Thymus (tissue), 11 donors: ENCODE measurements around the gene RASSF5. TPM values are rescaled to one million over a fixed set of nuclear protein-coding genes. Genes with fewer than 3 reads are reported as not detected.
A peak's percentile ranks its signal among the peaks of the same experiment; 100 is the strongest.
"Not testable (repeated sequence)": the region's sequence is repeated elsewhere in the genome, so short reads cannot be mapped to it uniquely, and the experiment has no call there.

Experiments
- DNase-seq, 9 donors: peaks; one replicate each; pipeline ENCODE4 v3.0.0-alpha.2; 2013; ENCODE audit warnings: low spot score in 9 of 9, low read depth in 6 of 9, missing footprints in 1 of 9
- H3K27ac ChIP-seq, 2 donors: one replicate each; pipeline ENCODE4 v1.5.1; 2013; ENCODE audit warnings: control low read depth in 1 of 2, low read depth in 1 of 2, low read length in 1 of 2, mild to moderate bottlenecking in 1 of 2, moderate library complexity in 1 of 2
- H3K27me3 ChIP-seq, 2 donors: one replicate each; pipeline ENCODE4 v1.5.1; 2013; ENCODE audit warnings: low read length in 1 of 2; ENCODE audit not compliant: control insufficient read depth in 2 of 2, insufficient read depth in 1 of 2
- H3K36me3 ChIP-seq, 2 donors: one replicate each; pipeline ENCODE4 v1.5.1; 2013; ENCODE audit warnings: low read length in 1 of 2, mild to moderate bottlenecking in 1 of 2, moderate library complexity in 1 of 2; ENCODE audit not compliant: control insufficient read depth in 2 of 2, insufficient read depth in 2 of 2
- H3K4me1 ChIP-seq, 2 donors: one replicate each; pipeline ENCODE4 v1.5.1; 2013; ENCODE audit warnings: low read length in 2 of 2; ENCODE audit not compliant: control insufficient read depth in 2 of 2, insufficient read depth in 2 of 2
- H3K4me3 ChIP-seq, 2 donors: one replicate each; pipeline ENCODE4 v1.5.1; 2013; ENCODE audit warnings: low read length in 2 of 2, control low read depth in 1 of 2, mild to moderate bottlenecking in 1 of 2
- H3K9me3 ChIP-seq, 2 donors: one replicate each; pipeline ENCODE4 v1.5.1; 2013; ENCODE audit warnings: low read length in 1 of 2, mild to moderate bottlenecking in 1 of 2; ENCODE audit not compliant: control insufficient read depth in 2 of 2, insufficient read depth in 1 of 2
- WGBS: extraction: QIAGEN DNeasy Blood & Tissue Kit; methylation state at CpG from one replicate; pipeline ENCODE4 v1.1.7; 2013; 5-methylcytosine and 5-hydroxymethylcytosine counted together
- polyA plus RNA-seq: library from polyadenylated mRNA; stranded (reverse); fragments of 200-250 nt; gene quantifications from one replicate; pipeline ENCODE4 v1.2.3, GENCODE V29; 2013
- total RNA-seq: library from RNA; stranded (reverse); fragments of 120-200 nt; gene quantifications from one replicate; pipeline ENCODE4 v1.2.4, GENCODE V29; 2013
- donor health status: healthy.

The RASSF5 gene
- total and polyA plus RNA-seq, 2 donors, result 54.3 to 73.4 TPM

DNA sequence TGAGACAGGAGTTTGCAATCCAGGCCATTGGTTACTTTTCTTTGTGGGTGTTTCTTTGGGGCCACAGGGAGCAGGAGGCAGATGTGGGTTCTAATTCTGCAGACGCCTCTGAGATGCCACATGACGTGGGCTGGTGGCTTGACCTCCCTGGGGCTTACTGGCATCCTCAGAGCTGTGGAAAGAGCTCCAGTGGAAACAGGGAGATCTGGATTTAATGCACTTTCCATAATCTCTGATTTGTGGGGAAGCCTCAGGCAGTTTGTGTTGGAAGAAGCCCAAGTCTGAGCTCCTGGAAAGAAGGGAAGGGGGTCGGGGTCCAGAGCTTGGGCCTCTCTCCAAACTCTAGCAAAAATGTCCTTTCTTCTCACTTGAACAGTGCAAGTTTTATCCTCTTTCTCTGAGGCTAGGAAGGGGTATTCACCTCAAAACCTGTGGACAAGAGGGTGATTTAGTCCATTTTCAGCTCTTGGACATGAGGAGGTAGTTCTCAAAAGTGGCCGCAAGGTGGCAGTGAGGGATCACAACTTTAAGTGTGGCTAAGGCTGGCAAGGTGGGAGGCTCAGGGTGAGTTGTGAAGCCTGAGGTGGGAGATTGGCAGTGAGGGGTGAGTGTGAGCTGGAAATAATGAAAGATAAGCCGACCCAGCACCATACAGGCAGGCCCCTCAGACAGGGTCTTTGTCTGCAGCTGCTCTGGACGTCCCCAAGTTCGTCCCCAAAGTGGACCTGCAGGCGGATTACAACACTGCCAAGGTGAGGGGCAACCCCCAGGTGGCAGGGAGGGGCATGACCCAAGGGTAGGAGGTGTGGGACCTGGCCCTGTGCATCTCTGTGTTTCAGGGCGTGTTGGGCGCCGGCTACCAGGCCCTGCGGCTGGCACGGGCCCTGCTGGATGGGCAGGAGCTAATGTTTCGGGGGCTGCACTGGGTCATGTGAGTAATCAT lies 27.9 kb upstream of the RASSF5 start:
- Histone ChIP-seq H3K4me3 (no peak overlapping the region), H3K27me3 (no peaks in the 10 kb centered on the region), H3K27ac (no peak overlapping the region), H3K36me3 (peaks cover 73 to 95% of the 10 kb centered on the region in 2 donors), H3K9me3 (no peaks in the 10 kb centered on the region), H3K4me1 (peaks cover 0 to 10% of the 10 kb centered on the region in 2 donors)
- 87% methylated on average over 14 of the region's 14 CpGs for WGBS
- peak in 6 of 9 donors; percentile 57 to 83 (median 68) for DNase-seq

DNA sequence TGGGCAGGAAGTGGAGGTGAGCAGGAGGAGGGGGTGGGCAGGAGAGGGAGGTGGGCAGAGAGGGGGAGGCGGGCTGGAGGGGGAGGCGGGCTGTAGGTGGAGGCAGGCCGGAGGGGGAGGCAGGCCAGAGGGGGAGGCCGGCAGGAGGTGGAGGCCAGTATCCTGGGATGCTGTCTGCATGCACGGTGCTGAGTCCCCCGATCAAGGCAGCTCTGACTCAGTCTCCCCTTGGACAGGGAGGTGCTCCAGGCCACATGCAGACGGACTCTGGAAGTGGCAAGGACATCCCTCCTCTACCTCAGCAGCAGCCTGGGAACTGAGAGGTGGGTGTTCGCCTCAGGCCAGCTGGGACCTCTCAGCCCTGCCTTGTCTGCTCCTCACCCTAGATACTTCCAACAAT lies 27.1 kb upstream of the RASSF5 start:
- Histone ChIP-seq H3K9me3 (no peaks in the 10 kb centered on the region), H3K36me3 (peaks cover 74 to 94% of the 10 kb centered on the region in 2 donors), H3K4me3 (no peak overlapping the region), H3K27me3 (no peaks in the 10 kb centered on the region), H3K27ac (no peak overlapping the region), H3K4me1 (peaks cover 0 to 10% of the 10 kb centered on the region in 2 donors)
- WGBS, result 97% methylated on average over 8 of the region's 8 CpGs
- no peak for DNase-seq

DNA sequence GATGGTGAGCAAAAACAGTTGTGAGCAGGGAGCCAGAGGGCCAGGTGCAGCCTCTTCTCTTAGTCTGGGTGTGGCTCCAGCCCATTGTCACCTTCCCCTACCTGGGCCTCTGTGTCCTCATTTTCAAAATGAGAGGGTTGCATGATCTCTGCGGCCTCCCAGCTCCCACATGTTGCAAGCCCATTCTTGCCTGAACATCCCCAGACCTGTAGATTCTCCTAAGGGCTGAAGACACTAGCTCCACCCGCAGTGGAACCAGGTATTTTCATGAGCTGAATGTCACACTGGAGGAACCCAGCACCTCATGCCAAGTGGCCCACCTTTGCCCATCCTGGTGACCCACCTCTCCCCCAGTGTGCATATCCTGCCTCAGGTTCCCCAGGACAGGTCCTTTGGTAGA lies 24.7 kb upstream of the RASSF5 start:
- Histone ChIP-seq H3K4me3 (no peak overlapping the region), H3K36me3 (peaks cover 73 to 91% of the 10 kb centered on the region in 2 donors), H3K9me3 (no peaks in the 10 kb centered on the region), H3K27me3 (no peaks in the 10 kb centered on the region), H3K4me1 (peaks cover 0 to 10% of the 10 kb centered on the region in 2 donors), H3K27ac (no peak overlapping the region)
- no peak for DNase-seq
- WGBS, result 93% methylated on average over 2 of the region's 2 CpGs

DNA sequence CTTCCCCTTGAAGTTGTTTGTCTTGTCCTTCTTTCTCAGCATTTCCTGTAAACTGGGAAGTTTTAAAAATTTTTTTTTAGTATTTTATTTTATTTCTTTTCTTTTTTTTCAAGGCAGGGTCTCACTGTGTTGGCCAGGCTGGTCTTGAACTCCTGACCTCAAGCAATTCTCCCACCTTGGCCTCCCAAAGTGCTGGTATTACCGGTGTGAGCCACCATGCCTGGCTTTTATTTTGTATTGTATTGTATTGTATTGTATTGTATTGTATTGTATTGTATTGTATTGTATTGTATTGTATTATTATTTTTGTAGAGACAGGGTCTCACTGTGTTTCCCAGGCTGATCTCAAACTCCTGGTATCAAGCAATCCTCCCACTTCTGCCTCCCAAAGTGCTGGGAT lies 23.5 kb upstream of the RASSF5 start:
- H3K9me3 ChIP-seq, H3K27ac ChIP-seq, H3K4me1 ChIP-seq, H3K4me3 ChIP-seq, DNase-seq, H3K27me3 ChIP-seq: not testable (repeated sequence)
- 99% methylated on average over 1 of the region's 1 CpG for WGBS
- H3K36me3 ChIP-seq, result peaks cover 70 to 90% of the 10 kb centered on the region in 2 donors

DNA sequence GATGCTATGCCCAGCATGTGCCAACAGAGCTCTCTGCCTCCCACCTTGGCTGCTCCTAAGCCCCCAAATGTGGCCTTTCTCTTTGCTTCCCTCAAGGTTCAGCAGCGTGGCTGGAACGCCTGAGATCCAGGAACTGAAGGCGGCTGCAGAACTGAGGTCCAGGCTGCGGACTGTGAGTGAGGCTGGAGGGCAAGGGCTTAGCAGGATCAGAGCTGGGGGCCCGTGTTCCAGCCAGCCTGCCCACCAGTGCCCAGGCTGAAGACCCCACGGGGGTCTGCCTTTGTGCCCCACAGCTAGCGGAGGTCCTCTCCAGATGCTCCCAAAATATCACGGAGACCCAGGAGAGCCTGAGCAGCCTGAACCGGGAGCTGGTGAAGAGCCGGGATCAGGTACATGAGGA lies 22.4 kb upstream of the RASSF5 start:
- Histone ChIP-seq H3K27me3 (no peaks in the 10 kb centered on the region), H3K4me3 (no peak overlapping the region), H3K27ac (no peak overlapping the region), H3K36me3 (peaks cover 63 to 86% of the 10 kb centered on the region in 2 donors), H3K4me1 (peaks cover 0 to 6% of the 10 kb centered on the region in 2 donors), H3K9me3 (no peaks in the 10 kb centered on the region)
- DNase-seq, result no peak
- WGBS, result 99% methylated on average over 10 of the region's 10 CpGs

DNA sequence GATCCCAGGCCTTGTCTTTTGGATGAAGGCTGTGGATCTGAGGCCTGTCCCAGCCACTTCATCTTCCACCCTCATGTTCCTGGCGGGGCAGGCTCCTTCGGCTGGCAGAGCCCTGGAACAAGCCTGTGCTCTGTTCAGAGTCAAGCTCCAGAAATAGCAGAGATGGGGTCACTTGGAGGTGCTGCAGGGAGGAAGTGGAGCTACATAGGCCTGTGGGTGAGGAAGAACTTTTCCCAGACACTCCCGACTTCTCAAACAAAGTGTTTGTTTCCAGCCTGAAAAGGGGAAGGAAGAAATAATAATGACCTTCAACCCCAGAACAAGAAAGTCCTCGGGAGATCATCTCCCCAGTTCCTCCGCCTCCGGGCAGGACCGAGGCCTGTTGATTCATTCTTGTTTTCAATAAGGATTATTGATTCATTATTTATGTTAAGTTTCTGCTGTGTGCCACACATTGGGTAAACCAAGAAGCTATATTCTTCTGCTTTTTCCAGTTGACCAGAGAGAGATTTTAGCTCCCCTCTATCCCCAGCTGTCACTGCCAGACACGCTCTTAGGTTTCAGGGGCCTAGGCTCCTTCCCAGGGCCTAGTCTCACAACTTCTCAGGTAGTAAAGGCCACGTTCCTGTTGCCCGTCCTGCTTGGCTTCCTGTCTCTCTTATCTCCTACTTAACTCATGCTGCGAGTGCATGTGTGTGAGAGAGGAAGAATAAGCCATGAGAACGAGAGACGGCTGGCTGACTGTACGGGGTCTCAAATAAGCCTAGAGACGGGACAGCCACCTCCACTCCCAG lies 20.1 kb upstream of the RASSF5 start:
- H3K4me3 ChIP-seq, result no peak overlapping the region
- H3K27ac ChIP-seq, result no peak overlapping the region
- H3K9me3 ChIP-seq, result no peaks in the 10 kb centered on the region
- 92% methylated on average over 15 of the region's 15 CpGs for WGBS
- H3K4me1 ChIP-seq, result peaks cover 0 to 7% of the 10 kb centered on the region in 2 donors
- peaks cover 70 to 90% of the 10 kb centered on the region in 2 donors for H3K36me3 ChIP-seq
- no peaks in the 10 kb centered on the region for H3K27me3 ChIP-seq
- no peak for DNase-seq

DNA sequence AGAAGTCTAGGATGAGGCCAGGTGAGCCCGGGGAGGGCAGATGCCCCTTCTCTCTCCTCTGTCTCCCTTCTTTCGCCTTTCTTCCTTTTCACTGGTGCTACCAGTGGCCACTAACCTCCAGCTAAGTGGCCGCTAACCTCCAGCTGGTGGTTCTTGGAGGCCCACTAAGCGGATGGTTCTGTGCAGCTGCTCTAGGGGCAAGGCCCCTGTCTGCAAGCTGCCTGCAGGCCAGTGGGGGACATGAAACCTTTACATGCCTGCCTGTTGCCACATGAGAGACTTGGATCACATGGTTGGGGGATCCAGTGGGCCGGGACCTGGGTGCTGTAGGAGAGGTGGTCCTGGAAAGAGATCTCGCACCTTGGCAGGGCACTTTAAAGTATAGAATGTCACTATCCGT lies 19.4 kb upstream of the RASSF5 start:
- Histone ChIP-seq H3K4me3 (no peak overlapping the region), H3K27me3 (no peaks in the 10 kb centered on the region), H3K36me3 (peaks cover 70 to 90% of the 10 kb centered on the region in 2 donors), H3K9me3 (no peaks in the 10 kb centered on the region), H3K27ac (no peak overlapping the region), H3K4me1 (peaks cover 0 to 7% of the 10 kb centered on the region in 2 donors)
- DNase-seq, result no peak
- WGBS, result 96% methylated on average over 7 of the region's 7 CpGs

DNA sequence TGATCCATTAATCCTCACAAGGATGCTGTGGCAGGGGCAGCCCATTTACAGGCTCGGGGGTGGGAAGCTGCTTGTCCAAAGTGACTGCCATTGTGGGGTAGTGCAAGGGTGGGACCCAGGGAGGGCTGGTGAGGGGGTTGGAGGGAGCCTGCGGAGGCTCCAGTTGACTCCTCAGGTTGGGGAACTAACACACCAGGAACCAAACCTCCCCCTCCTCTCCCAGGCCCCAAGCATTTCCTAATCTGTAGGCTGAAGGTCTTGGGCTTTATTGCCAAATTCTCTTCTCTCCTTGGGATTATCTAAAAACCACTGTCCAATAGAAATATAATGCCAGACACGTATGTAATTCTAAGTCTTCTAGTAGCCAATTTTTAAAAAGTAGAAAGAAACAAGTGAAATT lies 18.9 kb upstream of the RASSF5 start:
- Histone ChIP-seq H3K36me3 (peaks cover 71 to 90% of the 10 kb centered on the region in 2 donors), H3K4me3 (no peak overlapping the region), H3K27ac (no peak overlapping the region), H3K27me3 (no peaks in the 10 kb centered on the region), H3K9me3 (no peaks in the 10 kb centered on the region), H3K4me1 (peaks cover 0 to 7% of the 10 kb centered on the region in 2 donors)
- DNase-seq, result no peak
- WGBS, result 98% methylated on average over 3 of the region's 3 CpGs
